ENCODE results near the gene RALGDS. TPM values are rescaled to one million over a fixed set of nuclear protein-coding genes. Genes with fewer than 3 reads are reported as not detected.

Gene RALGDS
- total RNA-seq, 1 donor from 2014 or later: 19.0 TPM

DNA sequence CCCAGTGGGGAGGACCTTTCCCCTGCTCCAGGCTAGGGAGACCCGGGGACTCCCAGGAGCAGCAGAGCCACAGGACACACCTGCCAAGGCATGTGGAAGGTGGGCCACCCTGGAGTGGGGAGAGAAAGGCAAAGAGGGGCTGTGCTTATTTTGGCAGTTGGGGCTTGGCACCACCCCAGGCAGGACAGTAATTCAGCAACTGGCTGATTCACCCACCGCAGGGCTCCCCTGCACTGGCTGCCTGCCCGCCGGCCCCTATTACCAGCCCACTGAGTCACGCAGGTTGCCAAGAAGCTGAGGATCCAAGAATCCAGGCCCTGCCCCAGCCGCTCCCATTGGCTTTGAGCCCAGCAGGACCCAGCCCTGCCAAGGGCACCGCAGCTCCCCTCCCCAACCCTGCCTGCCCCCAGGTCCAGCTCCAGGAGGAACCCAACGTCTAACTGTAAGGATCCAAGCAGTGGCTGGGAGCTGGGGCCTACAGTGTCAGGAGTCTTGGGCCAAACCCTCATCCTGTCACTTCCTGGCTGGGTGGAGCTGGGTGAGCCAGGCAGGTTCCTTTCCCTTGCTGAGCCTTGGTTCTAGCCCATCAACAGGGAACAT, 14.2 kb upstream of the RALGDS start:
- H3K36me3 Mint-ChIP-seq (ENCODE audit: low read depth): no peaks in the 10 kb centered on the region
- no peak overlapping the region for H3K27ac Mint-ChIP-seq (ENCODE audit: unreplicated experiment)
- H3K4me3 Mint-ChIP-seq (ENCODE audit: unreplicated experiment): no peak overlapping the region
- TF ChIP-seq, protein P1, sequence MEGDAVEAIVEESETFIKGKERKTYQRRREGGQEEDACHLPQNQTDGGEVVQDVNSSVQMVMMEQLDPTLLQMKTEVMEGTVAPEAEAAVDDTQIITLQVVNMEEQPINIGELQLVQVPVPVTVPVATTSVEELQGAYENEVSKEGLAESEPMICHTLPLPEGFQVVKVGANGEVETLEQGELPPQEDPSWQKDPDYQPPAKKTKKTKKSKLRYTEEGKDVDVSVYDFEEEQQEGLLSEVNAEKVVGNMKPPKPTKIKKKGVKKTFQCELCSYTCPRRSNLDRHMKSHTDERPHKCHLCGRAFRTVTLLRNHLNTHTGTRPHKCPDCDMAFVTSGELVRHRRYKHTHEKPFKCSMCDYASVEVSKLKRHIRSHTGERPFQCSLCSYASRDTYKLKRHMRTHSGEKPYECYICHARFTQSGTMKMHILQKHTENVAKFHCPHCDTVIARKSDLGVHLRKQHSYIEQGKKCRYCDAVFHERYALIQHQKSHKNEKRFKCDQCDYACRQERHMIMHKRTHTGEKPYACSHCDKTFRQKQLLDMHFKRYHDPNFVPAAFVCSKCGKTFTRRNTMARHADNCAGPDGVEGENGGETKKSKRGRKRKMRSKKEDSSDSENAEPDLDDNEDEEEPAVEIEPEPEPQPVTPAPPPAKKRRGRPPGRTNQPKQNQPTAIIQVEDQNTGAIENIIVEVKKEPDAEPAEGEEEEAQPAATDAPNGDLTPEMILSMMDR (IDR thresholded peaks at IDR 0.05): no peak
- H3K9me3 Mint-ChIP-seq (ENCODE audit: low read depth): no peaks in the 10 kb centered on the region
- H3K27me3 Mint-ChIP-seq (ENCODE audit: low read depth): peaks cover 9% of the 10 kb centered on the region
- peaks cover 30% of the 10 kb centered on the region for H3K4me1 Mint-ChIP-seq (ENCODE audit: low read depth)
- DNase-seq (ENCODE audit: low spot score): peak; percentile 79

DNA sequence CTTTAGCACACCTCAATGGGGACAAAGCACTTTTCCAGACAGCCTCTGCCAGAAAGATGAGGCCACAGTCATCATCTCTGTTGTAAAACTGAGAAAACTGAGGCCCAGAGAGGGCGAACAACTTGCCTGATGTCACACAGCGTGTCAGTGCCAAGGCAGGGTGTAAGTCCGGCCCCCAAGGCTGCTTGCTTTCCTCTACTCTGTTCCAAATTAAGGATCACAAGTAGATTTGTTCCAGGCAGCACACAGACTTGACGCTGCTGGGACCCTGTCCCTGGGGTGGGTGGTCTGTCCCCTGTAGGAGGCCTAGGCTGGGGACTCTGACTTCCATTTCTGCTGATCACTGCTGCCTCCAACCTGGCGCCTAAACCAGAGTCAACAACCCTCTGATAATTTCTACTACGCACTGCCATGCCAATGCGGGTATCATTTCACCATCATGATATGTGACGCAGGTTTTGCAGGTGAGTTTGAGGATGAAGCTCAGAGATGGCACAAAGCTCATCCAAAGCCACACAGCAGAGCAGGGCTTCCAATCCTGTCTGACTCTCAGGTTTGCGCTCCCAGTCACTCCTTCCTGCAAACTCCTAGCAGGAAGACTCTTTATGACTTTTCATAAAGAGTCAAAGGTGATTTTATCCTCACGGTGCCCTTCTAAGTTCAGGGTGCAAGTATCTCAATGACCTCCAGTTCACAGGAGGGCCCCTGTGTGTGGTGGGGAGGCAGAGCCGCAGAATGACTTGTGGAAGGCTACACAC, 13.5 kb upstream of the RALGDS start:
- H3K27me3 Mint-ChIP-seq (ENCODE audit: low read depth): peaks cover 9% of the 10 kb centered on the region
- H3K27ac Mint-ChIP-seq (ENCODE audit: unreplicated experiment): peak overlapping the region; percentile 89
- H3K4me1 Mint-ChIP-seq (ENCODE audit: low read depth): peaks cover 30% of the 10 kb centered on the region
- TF ChIP-seq, protein P1 (IDR thresholded peaks at IDR 0.05): no peak
- DNase-seq (ENCODE audit: low spot score): no peak
- no peaks in the 10 kb centered on the region for H3K9me3 Mint-ChIP-seq (ENCODE audit: low read depth)
- no peaks in the 10 kb centered on the region for H3K36me3 Mint-ChIP-seq (ENCODE audit: low read depth)
- no peak overlapping the region for H3K4me3 Mint-ChIP-seq (ENCODE audit: unreplicated experiment)

DNA sequence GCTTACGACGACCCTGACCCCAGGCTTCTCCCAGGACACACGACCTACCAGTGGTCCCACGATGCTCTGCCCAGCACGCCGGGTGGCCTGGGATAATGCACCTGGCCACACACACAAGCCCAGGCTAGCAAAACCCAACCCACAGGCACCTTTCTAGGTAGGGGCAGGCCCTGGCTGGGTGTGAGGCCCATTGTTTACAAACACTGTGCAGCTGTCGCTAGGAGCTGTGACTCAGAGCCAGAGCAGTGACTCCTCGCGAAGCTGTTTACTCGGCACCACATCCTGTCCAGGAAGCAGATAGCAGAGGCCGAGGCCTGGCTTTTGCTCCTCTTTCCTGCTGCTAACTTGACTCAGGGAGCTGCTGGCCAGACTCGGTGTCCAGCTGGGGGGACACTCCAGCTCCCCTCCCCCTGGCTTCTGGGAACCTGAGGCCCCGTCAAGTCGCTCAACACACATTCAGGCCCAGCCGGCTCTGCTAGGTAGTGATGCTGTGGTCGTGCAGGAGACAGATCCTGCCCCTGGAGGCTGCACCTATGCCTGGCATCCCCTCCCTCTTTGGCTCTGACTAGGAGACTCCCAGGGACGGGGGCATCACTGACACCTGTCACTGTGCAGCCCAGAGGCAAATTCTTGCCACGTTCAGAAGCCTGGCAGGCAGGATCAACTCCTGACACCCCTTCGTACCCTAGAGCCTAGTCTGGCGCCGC, 12.8 kb upstream of the RALGDS start:
- Mint-ChIP-seq H3K27ac (ENCODE audit: unreplicated experiment) (peak overlapping the region; percentile 95), H3K4me1 (ENCODE audit: low read depth) (peaks cover 30% of the 10 kb centered on the region), H3K27me3 (ENCODE audit: low read depth) (peaks cover 9% of the 10 kb centered on the region)

DNA sequence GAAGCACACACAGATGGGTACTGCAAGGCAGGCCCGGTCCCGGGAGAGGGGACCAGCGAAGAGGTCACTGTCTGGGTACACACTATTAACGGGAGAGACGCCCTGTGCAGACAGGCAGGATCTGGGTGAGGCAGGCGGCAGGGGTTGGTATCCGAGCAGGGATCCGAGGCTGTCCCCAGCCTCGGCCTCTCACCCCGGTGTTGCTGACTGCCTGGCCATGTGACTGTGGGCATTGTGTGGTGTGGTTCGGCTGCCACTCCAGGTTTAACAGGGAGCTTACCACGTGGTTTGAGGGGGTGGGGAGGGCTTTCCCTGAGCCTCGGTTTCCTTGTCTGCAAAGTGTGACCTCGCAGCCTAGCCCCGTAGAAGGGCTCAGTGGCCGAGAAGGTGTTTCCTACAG, 11.1 kb upstream of the RALGDS start:
- H3K27me3 Mint-ChIP-seq (ENCODE audit: low read depth): peaks cover 9% of the 10 kb centered on the region
- no peak overlapping the region for H3K4me3 Mint-ChIP-seq (ENCODE audit: unreplicated experiment)
- TF ChIP-seq, protein P1 (IDR thresholded peaks at IDR 0.05): no peak
- no peaks in the 10 kb centered on the region for H3K9me3 Mint-ChIP-seq (ENCODE audit: low read depth)
- DNase-seq (ENCODE audit: low spot score): no peak
- no peaks in the 10 kb centered on the region for H3K36me3 Mint-ChIP-seq (ENCODE audit: low read depth)
- H3K4me1 Mint-ChIP-seq (ENCODE audit: low read depth): peaks cover 30% of the 10 kb centered on the region
- H3K27ac Mint-ChIP-seq (ENCODE audit: unreplicated experiment): no peak overlapping the region

More for the DNA sequence above, 12.8 kb upstream of the RALGDS start:
- Mint-ChIP-seq H3K9me3 (ENCODE audit: low read depth) (no peaks in the 10 kb centered on the region), H3K36me3 (ENCODE audit: low read depth) (no peaks in the 10 kb centered on the region), H3K4me3 (ENCODE audit: unreplicated experiment) (no peak overlapping the region)
- TF ChIP-seq, protein P1 (IDR thresholded peaks at IDR 0.05): peak; percentile 17
- no peak for DNase-seq (ENCODE audit: low spot score)

DNA sequence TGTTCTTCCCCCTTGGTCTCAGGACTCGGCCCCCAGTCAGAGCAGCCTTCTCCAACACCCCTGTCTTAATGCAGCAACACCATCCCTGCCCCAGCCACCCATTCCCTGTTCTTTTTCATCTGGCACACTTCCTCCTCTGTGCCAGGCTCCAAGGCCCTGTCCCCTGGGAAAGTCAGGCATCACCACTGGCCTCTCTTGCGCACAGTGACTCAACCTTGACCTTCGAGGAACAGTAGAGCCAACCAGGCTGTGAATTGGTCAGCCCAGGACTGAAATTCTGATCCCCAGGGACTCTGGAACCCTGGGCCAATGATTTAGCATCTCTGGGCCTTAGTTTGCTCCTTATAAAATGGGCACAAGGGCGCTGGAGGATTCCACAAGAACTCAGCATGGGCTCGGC, 10.5 kb upstream of the RALGDS start:
- Mint-ChIP-seq H3K9me3 (ENCODE audit: low read depth) (no peaks in the 10 kb centered on the region), H3K27me3 (ENCODE audit: low read depth) (peaks cover 9% of the 10 kb centered on the region), H3K27ac (ENCODE audit: unreplicated experiment) (no peak overlapping the region), H3K4me3 (ENCODE audit: unreplicated experiment) (no peak overlapping the region), H3K4me1 (ENCODE audit: low read depth) (peaks cover 35% of the 10 kb centered on the region), H3K36me3 (ENCODE audit: low read depth) (no peaks in the 10 kb centered on the region)
- TF ChIP-seq, protein P1 (IDR thresholded peaks at IDR 0.05): no peak
- DNase-seq (ENCODE audit: low spot score): no peak

Measured in chondrocyte (in vitro differentiated cells).